ENCODE data around the gene TAB2. TPM values are rescaled to one million over a fixed set of nuclear protein-coding genes. Genes with fewer than 3 reads are reported as not detected.

The TAB2 gene
- total RNA-seq, 4 donors from 2014 or later: 43.6 to 89.9 (median 64.7) TPM

- no peak overlapping the region for H3K4me3 ChIP-seq
- 94% methylated on average over 3 of the region's 3 CpGs; no CpG with 5 or more reads in 1 of the 2 donors for whole genome bisulfite sequencing, 2 donors (ENCODE audit: low coverage in 1 of 2)
- in situ Hi-C loops (cut with MboI; ENCODE audit: low pct_ligation_motif_present in 1 of 4, low pct_unique_long_range_greater_than_20kb in 1 of 4, low sequenced_read_pairs in 3 of 4): no loop called here
These were observed 14.8 kb upstream of the TAB2 start for GRCh38 chr6:149302723-149303122.

GRCh38 chr6:149303468-149303867, 14.0 kb upstream of the TAB2 start:
- Histone ChIP-seq H3K27me3 (no peaks in the 10 kb centered on the region), H3K36me3 (no peaks in the 10 kb centered on the region), H3K4me3 (no peak overlapping the region), H3K9me3 (no peaks in the 10 kb centered on the region), H3K27ac (no peak overlapping the region), H3K4me1 (no peaks in the 10 kb centered on the region)
- DNase-seq: no peak
- intact Hi-C loops (cut with DNase I; ENCODE audit: low total_unique reads): no loop called here
- WGBS, 2 donors (ENCODE audit: low coverage in 1 of 2): 80 to 92% methylated on average over 1 of the region's 1 CpG
- no peak for TF ChIP-seq POLR2A (IDR thresholded peaks at IDR 0.05)
- TF ChIP-seq EP300 (IDR thresholded peaks at IDR 0.05; ENCODE audit: low read depth): no peak
- TF ChIP-seq CTCF (IDR thresholded peaks at IDR 0.05): no peak
- no peak for TF ChIP-seq POLR2AphosphoS5 (IDR thresholded peaks at IDR 0.05)
- in situ Hi-C loops (cut with MboI; ENCODE audit: low pct_ligation_motif_present in 1 of 4, low pct_unique_long_range_greater_than_20kb in 1 of 4, low sequenced_read_pairs in 3 of 4): no loop called here

More at GRCh38 chr6:149302723-149303122, 14.8 kb upstream of the TAB2 start:
- H3K9me3 ChIP-seq: no peaks in the 10 kb centered on the region
- intact Hi-C loops (cut with DNase I; ENCODE audit: low total_unique reads): no loop called here
- H3K27ac ChIP-seq: no peak overlapping the region
- no peaks in the 10 kb centered on the region for H3K36me3 ChIP-seq
- H3K4me1 ChIP-seq: no peaks in the 10 kb centered on the region
- H3K27me3 ChIP-seq: no peaks in the 10 kb centered on the region
- no peak for DNase-seq
- no peak for TF ChIP-seq POLR2A (IDR thresholded peaks at IDR 0.05)
- TF ChIP-seq POLR2AphosphoS5 (IDR thresholded peaks at IDR 0.05): no peak
- no peak for TF ChIP-seq EP300 (IDR thresholded peaks at IDR 0.05; ENCODE audit: low read depth)
- no peak for TF ChIP-seq CTCF (IDR thresholded peaks at IDR 0.05)

- Histone ChIP-seq H3K27ac (no peak overlapping the region), H3K27me3 (no peaks in the 10 kb centered on the region), H3K36me3 (no peaks in the 10 kb centered on the region), H3K4me1 (no peaks in the 10 kb centered on the region), H3K9me3 (no peaks in the 10 kb centered on the region), H3K4me3 (no peak overlapping the region)
- intact Hi-C loops (cut with DNase I; ENCODE audit: low total_unique reads): no loop called here
- in situ Hi-C loops (cut with MboI; ENCODE audit: low pct_ligation_motif_present in 1 of 4, low pct_unique_long_range_greater_than_20kb in 1 of 4, low sequenced_read_pairs in 3 of 4): no loop called here
- DNase-seq: no peak
- TF ChIP-seq CTCF (IDR thresholded peaks at IDR 0.05) (no peak), POLR2A (IDR thresholded peaks at IDR 0.05) (no peak), POLR2AphosphoS5 (IDR thresholded peaks at IDR 0.05) (no peak), EP300 (IDR thresholded peaks at IDR 0.05; ENCODE audit: low read depth) (no peak)
- 34% methylated on average over 3 of the region's 3 CpGs for WGBS, 2 donors (ENCODE audit: low coverage in 1 of 2)
These were observed 12.1 kb upstream of the TAB2 start for GRCh38 chr6:149305372-149305771.

- Histone ChIP-seq H3K4me3 (no peak overlapping the region), H3K36me3 (no peaks in the 10 kb centered on the region), H3K27ac (no peak overlapping the region), H3K9me3 (no peaks in the 10 kb centered on the region), H3K4me1 (no peaks in the 10 kb centered on the region), H3K27me3 (no peaks in the 10 kb centered on the region)
- intact Hi-C loops (cut with DNase I; ENCODE audit: low total_unique reads): no loop called here
- 74 to 82% methylated on average over 3 of the region's 3 CpGs for WGBS, 2 donors (ENCODE audit: low coverage in 1 of 2)
- no peak for TF ChIP-seq POLR2AphosphoS5 (IDR thresholded peaks at IDR 0.05)
- TF ChIP-seq CTCF (IDR thresholded peaks at IDR 0.05): no peak
- TF ChIP-seq EP300 (IDR thresholded peaks at IDR 0.05; ENCODE audit: low read depth): no peak
- TF ChIP-seq POLR2A (IDR thresholded peaks at IDR 0.05): no peak
- DNase-seq: no peak
- in situ Hi-C loops (cut with MboI; ENCODE audit: low pct_ligation_motif_present in 1 of 4, low pct_unique_long_range_greater_than_20kb in 1 of 4, low sequenced_read_pairs in 3 of 4): no loop called here
These were observed 10.5 kb upstream of the TAB2 start for GRCh38 chr6:149306967-149307366.
